OCI-LY3 (cell line): ENCODE data around the gene ZSCAN20.

Source experiments
- EZH2phosphoT487 ChIP-seq: fragments of 200-600 bp; shearing (Covaris generic); IDR thresholded peaks from 2 replicates; pipeline ENCODE4 v1.6.1; 2018; ENCODE audit warnings: antibody characterized with exemption, mixed run types, low read depth
- TF ChIP-seq, protein P1 (sequence below): fragments of 200-600, 300-600 bp; sonication (generic); IDR thresholded peaks from 2 replicates; pipeline ENCODE4 v1.5.1; 2014; ENCODE audit warnings: antibody characterized with exemption, low read length, low read depth

DNA sequence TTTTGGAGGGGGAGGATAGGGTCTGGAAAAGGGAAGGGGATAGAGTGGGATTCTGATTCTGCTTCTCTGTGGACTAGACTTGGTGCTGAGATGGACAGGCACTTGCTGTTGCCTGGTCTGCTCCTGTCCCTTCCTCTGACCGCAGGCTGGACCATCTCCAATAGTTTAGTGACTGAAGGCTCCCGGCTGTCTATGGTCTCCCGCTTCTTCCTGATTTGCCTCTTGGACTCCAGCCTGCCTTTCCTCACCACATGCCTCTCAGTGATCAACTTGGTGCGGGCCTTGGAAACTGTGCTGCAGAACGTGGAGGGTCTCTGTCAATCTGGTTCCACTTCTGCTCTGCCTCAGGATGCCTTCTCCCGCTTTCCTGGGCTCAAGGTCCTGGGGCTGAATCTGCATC is 6.3 kb upstream of the ZSCAN20 start:
- TF ChIP-seq, protein P1, sequence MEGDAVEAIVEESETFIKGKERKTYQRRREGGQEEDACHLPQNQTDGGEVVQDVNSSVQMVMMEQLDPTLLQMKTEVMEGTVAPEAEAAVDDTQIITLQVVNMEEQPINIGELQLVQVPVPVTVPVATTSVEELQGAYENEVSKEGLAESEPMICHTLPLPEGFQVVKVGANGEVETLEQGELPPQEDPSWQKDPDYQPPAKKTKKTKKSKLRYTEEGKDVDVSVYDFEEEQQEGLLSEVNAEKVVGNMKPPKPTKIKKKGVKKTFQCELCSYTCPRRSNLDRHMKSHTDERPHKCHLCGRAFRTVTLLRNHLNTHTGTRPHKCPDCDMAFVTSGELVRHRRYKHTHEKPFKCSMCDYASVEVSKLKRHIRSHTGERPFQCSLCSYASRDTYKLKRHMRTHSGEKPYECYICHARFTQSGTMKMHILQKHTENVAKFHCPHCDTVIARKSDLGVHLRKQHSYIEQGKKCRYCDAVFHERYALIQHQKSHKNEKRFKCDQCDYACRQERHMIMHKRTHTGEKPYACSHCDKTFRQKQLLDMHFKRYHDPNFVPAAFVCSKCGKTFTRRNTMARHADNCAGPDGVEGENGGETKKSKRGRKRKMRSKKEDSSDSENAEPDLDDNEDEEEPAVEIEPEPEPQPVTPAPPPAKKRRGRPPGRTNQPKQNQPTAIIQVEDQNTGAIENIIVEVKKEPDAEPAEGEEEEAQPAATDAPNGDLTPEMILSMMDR = no peak
- no peak for TF ChIP-seq EZH2phosphoT487
